Endodermal cell (in vitro differentiated cells): ENCODE measurements around the gene TMPRSS2. TPM values are rescaled to one million over a fixed set of nuclear protein-coding genes. Genes with fewer than 3 reads are reported as not detected.
A peak's percentile ranks its signal among the peaks of the same experiment; 100 is the strongest.

Source experiments
- DNase-seq: peaks from one replicate; pipeline ENCODE4 v3.0.0-alpha.2; 2017
- H3K27ac ChIP-seq: 2 replicates; pipeline ENCODE4 v1.5.1; 2013; ENCODE audit warnings: mild to moderate bottlenecking, low read depth, low read length, moderate library complexity
- H3K27me3 ChIP-seq: 2 replicates; pipeline ENCODE4 v1.6.1; 2013; ENCODE audit warnings: mild to moderate bottlenecking, low read length, moderate library complexity; ENCODE audit not compliant: insufficient read depth, control insufficient read depth, poor library complexity, severe bottlenecking
- H3K36me3 ChIP-seq: 2 replicates; pipeline ENCODE4 v1.7.0; 2013; ENCODE audit warnings: mild to moderate bottlenecking, low read length, moderate library complexity; ENCODE audit not compliant: control insufficient read depth, insufficient read depth
- H3K4me1 ChIP-seq: one replicate; pipeline ENCODE4 v1.7.0; 2013; ENCODE audit warnings: low read length; ENCODE audit not compliant: control insufficient read depth, insufficient read depth
- H3K4me3 ChIP-seq: 2 replicates; pipeline ENCODE4 v1.5.1; 2013; ENCODE audit warnings: mild to moderate bottlenecking, low read length, moderate library complexity
- H3K9ac ChIP-seq: 2 replicates; pipeline ENCODE4 v1.6.1; 2013; ENCODE audit warnings: mild to moderate bottlenecking, low read length, moderate library complexity; ENCODE audit not compliant: poor library complexity, severe bottlenecking; ENCODE audit errors: extremely low read depth
- H3K9me3 ChIP-seq: 2 replicates; pipeline ENCODE4 v1.6.1; 2013; ENCODE audit warnings: mild to moderate bottlenecking, low read length, moderate library complexity; ENCODE audit not compliant: control insufficient read depth
- H3K27ac Mint-ChIP-seq: 2 replicates; pipeline ENCODE4 v1.8.0; 2020; ENCODE audit warnings: mixed read lengths
- H3K27me3 Mint-ChIP-seq: 2 replicates; pipeline ENCODE4 v1.8.0; 2021; ENCODE audit warnings: mild to moderate bottlenecking, mixed read lengths; ENCODE audit not compliant: insufficient read depth
- H3K36me3 Mint-ChIP-seq: 2 replicates; pipeline ENCODE4 v1.8.0; 2020; ENCODE audit warnings: low read depth, mixed read lengths
- H3K4me1 Mint-ChIP-seq: 2 replicates; pipeline ENCODE4 v1.8.0; 2020; ENCODE audit warnings: mixed read lengths
- H3K4me3 Mint-ChIP-seq: 2 replicates; pipeline ENCODE4 v1.8.0; 2020; ENCODE audit warnings: mild to moderate bottlenecking, moderate library complexity, mixed read lengths
- H3K9me3 Mint-ChIP-seq: 2 replicates; pipeline ENCODE4 v1.8.0; 2020; ENCODE audit warnings: mild to moderate bottlenecking, mixed read lengths
- WGBS, 2 experiments: methylation state at CpG; one replicate each; pipeline versions ENCODE4 v1.1.5 to v1.1.7; 2013; ENCODE audit warnings: missing lambda C conversion rate in 2 of 2, mixed read lengths in 1 of 2; ENCODE audit not compliant: insufficient coverage in 1 of 2, insufficient read length in 1 of 2; 5-methylcytosine and 5-hydroxymethylcytosine counted together
- total RNA-seq, 2 donors: library from RNA; stranded (reverse); fragmentation: NEBNext Ultra II Directional in 1 of 2; extraction: Animal tissue kit (Norgen Biotek cat#: 25700) in 1 of 2; gene quantifications; 2 replicates in 1 of 2; 3 replicates in 1 of 2; pipeline ENCODE4 v1.2.1, GENCODE V29; 2021
- TF ChIP-seq, protein P1 (sequence below): fragments of 200-600 bp; sonication (generic); conservative IDR thresholded peaks from 2 replicates; pipeline ENCODE4 v1.5.0; 2021; ENCODE audit warnings: antibody characterized with exemption, mild to moderate bottlenecking

Gene TMPRSS2
- total RNA-seq, 2 donors from 2014 or later: 17.6 to 19.2 TPM

DNA sequence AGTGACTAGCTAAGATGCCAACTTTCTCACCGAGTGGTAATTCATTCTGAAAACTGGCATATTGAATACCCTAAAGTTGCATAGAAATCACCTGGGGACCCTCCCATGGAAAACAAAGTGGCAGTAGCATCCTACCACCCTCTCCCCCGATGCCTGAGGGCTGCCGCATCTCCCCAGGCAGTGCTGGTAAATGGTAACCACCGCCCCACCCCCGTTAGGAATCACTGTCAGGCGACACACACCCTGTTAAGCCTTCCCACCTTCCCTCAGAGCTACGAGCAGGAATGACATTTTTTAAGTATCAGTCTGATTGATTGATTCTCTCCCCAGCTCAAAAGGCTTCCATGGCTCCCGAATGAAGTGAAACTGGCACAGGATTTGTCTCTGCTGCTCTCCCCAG is 28.3 kb downstream of the TMPRSS2 start:
- Mint-ChIP-seq H3K4me1 (peaks cover 15% of the 10 kb centered on the region), H3K4me3 (no peak overlapping the region), H3K27ac (no peak overlapping the region), H3K27me3 (no peaks in the 10 kb centered on the region), H3K9me3 (no peaks in the 10 kb centered on the region), H3K36me3 (no peaks in the 10 kb centered on the region)
- Histone ChIP-seq H3K27me3 (no peaks in the 10 kb centered on the region), H3K9ac (no peak overlapping the region), H3K27ac (no peak overlapping the region), H3K4me3 (no peak overlapping the region), H3K4me1 (peaks cover 3% of the 10 kb centered on the region), H3K9me3 (no peaks in the 10 kb centered on the region), H3K36me3 (no peaks in the 10 kb centered on the region)
- TF ChIP-seq, protein P1, sequence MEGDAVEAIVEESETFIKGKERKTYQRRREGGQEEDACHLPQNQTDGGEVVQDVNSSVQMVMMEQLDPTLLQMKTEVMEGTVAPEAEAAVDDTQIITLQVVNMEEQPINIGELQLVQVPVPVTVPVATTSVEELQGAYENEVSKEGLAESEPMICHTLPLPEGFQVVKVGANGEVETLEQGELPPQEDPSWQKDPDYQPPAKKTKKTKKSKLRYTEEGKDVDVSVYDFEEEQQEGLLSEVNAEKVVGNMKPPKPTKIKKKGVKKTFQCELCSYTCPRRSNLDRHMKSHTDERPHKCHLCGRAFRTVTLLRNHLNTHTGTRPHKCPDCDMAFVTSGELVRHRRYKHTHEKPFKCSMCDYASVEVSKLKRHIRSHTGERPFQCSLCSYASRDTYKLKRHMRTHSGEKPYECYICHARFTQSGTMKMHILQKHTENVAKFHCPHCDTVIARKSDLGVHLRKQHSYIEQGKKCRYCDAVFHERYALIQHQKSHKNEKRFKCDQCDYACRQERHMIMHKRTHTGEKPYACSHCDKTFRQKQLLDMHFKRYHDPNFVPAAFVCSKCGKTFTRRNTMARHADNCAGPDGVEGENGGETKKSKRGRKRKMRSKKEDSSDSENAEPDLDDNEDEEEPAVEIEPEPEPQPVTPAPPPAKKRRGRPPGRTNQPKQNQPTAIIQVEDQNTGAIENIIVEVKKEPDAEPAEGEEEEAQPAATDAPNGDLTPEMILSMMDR: no peak
- peak; percentile 61 for DNase-seq
- 67 to 79% methylated on average over 3 to 8 of the region's 8 CpGs for WGBS, 2 experiments

DNA sequence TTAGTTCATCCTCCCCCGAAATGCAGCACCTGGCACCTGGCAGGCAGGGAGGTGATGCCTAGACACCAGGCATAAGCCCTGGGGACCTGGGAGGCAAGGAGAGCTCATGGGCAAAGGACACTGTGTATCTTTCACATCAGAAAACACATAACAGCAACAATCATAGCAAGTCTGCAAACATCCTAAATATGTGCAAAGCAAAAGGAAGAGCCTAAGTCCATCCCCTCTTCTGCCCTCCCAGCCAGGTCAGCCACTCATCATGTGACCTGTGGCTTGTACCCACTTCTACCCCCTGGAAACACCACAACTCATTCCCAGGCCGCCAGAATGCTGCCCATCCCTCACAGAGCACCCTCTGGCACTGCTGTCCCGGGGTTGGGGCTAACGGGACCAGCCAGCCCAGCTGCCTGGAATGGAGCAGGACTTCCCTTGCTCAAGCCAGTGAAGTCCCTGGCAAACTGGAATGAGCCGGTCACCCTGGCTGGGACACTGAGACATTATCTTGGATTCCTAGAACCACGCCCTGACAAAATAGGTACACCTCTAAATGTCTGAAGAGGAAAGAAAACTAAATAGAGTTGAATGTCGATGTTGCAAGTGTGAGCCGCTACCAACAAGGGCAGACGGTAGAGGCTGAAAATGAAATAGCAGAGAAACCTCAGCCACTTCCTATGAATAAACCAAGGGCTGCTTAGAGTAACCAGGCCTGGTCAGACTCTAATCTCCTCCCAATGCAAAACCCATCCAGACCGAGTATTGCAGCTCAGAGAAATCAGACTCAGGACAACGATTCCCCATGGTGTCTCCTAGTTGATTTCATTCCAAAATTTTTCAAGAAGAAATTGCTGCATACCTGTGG is 29.4 kb downstream of the TMPRSS2 start:
- Histone ChIP-seq H3K4me3 (no peak overlapping the region), H3K36me3 (no peaks in the 10 kb centered on the region), H3K27me3 (no peaks in the 10 kb centered on the region), H3K9me3 (no peaks in the 10 kb centered on the region), H3K4me1 (peaks cover 3% of the 10 kb centered on the region), H3K9ac (no peak overlapping the region), H3K27ac (no peak overlapping the region)
- Mint-ChIP-seq H3K4me3 (no peak overlapping the region), H3K4me1 (peaks cover 15% of the 10 kb centered on the region), H3K36me3 (no peaks in the 10 kb centered on the region), H3K27me3 (no peaks in the 10 kb centered on the region), H3K27ac (no peak overlapping the region), H3K9me3 (no peaks in the 10 kb centered on the region)
- TF ChIP-seq, protein P1: no peak
- DNase-seq: peak; percentile 54
- 80 to 88% methylated on average over 10 to 11 of the region's 11 CpGs for WGBS, 2 experiments

DNA sequence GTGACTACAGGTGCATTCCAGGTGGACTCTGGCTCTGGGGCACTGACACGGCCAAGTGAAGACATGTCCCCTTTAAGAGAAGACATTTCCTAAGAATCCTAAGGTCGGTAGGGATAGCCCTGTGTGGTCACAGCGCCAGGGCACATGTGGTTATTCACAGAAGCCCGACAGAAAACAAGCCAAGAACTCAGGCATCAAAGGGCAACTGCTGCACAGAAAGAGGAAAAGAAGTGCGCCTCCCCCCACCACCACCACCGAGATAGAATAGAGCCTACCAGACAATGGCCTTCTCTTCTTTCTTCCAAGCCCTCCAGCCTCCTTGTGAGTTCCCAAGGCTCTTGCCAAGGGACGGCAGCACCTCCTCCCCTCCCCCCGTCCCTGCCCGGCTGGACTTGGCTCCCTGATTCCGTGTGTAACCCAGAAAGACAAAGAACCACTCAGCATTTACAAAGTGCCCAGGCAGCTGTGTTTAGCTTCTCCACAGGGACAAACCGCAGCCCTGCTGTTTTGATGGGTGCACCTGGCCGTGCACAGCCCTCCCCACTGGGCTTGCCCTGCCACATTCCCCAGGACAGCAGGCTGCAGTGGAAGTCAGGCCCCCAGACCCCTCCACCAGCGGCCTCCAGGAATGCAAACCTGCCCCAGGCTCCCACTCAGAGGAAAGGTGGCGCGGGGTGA is 30.2 kb downstream of the TMPRSS2 start:
- Mint-ChIP-seq H3K36me3 (no peaks in the 10 kb centered on the region), H3K27ac (peak overlapping the region; percentile 71), H3K4me1 (peaks cover 15% of the 10 kb centered on the region), H3K27me3 (no peaks in the 10 kb centered on the region), H3K4me3 (no peak overlapping the region), H3K9me3 (no peaks in the 10 kb centered on the region)
- WGBS, 2 experiments: 36 to 42% methylated on average over 3 to 14 of the region's 15 CpGs
- Histone ChIP-seq H3K9me3 (no peaks in the 10 kb centered on the region), H3K27ac (no peak overlapping the region), H3K27me3 (no peaks in the 10 kb centered on the region), H3K4me1 (peaks cover 3% of the 10 kb centered on the region), H3K9ac (no peak overlapping the region), H3K36me3 (no peaks in the 10 kb centered on the region), H3K4me3 (no peak overlapping the region)
- peak; percentile 64 for DNase-seq
- TF ChIP-seq, protein P1: no peak
